Right forelimb (tissue), 1 donor: ENCODE data around the gene CDK5RAP3.

ENCODE experiments used
- DNase-seq: peaks from one replicate; pipeline ENCODE4 v3.0.0-alpha.2; 2018

The CDK5RAP3 gene

DNA sequence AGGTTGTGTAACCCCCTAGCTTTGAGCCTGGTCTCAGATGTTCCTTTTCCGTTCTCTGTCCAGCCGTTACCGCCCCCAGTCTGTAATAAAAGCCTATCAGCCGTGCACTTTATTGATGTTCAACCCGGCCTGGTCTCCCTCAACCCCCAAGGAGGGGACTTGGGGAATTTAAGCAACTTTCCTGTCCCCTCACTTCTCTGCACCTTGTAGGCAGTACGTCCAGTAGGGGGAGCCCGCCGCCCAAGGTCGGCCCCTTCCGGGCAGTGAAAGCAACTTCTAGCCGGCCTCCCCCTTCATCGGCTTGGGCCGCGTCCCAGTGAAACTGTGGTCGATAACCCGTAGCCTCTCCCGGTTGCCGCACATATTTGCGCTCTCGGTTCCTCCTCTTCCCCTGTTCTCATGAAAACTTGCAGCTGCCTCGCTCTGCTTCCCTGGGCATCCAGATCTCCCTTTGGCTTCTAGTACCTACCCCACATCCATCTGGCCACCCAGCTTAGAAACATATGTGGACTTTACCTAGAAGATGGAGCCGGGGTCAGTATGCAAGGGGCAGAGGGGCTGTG lies 21.6 kb upstream of the CDK5RAP3 start:
- DNase-seq = peak; percentile 95

DNA sequence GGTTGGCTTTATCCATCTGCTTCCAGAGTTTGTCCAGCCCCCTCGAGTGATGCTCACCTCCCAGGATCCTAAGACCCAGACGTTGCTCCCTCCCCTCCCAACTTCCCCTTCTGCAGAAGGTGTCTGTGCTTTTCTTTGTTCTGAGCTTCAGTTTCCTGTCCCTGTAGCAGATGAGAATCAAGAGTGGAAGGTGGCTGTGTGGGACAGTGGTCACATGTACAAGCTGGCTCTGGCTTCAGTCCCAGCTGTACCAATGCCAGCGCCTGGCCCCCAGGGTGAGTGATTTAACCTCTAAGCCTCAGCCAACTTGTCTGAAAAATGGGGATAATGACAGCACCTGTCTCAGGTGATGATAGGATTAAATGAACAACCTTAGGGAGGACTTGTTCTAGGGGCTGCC lies 21.0 kb upstream of the CDK5RAP3 start:
- no peak for DNase-seq

DNA sequence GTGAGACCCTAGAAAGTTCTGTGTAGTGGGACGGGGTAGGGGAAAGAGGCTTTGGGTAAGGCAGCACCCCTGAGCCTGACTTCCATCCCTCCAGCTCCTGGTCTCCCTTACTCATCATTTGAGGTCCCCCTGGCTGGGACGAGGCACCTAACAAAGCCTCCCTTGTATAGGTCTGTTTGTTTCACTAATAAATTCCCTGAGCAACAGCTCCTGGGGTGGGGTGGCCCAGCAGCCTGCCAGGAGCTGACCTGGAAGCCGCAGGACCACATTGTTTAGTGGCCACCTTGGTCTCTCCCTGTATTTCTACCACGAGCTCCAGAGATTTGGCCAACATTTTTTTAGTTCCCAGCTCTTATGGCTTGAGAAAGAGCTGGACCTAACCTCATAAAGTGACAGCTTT lies 20.5 kb upstream of the CDK5RAP3 start:
- DNase-seq = no peak

- no peak for DNase-seq
Measured at GRCh38 chr17:47952171-47953021, 18.5 kb upstream of the CDK5RAP3 start.

- no peak for DNase-seq
Measured at GRCh38 chr17:47953909-47954308, 17.0 kb upstream of the CDK5RAP3 start.

- no peak for DNase-seq
Measured at GRCh38 chr17:47955497-47956461, 15.1 kb upstream of the CDK5RAP3 start.

GRCh38 chr17:47956791-47957590 lies 13.9 kb upstream of the CDK5RAP3 start:
- DNase-seq = no peak

DNA sequence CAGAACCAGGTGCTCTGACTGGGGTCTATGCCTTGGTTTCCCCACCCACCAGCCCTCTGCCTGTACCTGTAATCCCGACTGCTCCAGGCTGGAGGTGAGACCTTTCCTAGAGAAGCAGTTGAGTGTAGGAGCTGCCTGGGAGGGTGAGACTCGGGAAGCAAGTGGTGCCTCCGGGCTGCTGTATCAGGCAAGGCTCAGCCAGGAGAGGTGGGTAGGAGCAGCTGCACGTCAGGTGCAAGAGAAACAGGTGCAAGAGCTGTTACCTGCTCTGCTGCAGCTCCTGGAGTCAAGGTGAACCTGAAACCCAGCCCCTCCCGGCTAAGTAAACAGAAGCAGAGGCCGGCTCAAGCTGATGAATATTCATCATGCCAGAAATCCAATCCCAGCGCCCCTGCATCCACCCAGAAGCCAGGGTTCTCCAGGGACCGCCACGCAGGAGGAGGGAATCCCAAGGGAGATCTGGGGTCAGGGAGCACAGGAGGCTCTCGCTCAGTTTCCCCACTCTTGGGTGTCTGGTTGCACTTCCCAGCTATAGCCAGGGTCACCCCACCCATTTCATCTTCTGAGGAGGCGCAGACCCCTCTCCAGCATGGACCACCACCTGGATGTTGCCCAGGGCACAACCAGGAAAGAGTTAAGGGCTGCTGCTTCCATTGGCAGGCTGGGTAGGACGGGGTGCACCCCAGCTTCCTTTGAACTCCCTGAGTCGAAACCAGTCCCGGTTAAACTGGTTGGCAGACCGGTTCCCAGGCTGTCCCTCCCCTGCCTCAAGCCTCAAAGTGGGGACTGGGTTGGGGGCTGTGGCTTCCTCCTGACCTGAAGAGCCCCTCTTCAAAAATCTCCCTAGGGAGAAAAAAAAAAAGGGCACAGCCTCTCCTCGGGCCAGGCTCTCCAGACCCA lies 13.1 kb upstream of the CDK5RAP3 start, which contains the start of gene PRR15L:
Gene PRR15L, minus strand, starts transcription at position 293 of the 900 bp plus-strand sequence. CDS start 4,649 bp downstream, outside the sequence.
- no peak for DNase-seq

- DNase-seq = no peak
Measured at GRCh38 chr17:47959825-47960655, 10.9 kb upstream of the CDK5RAP3 start.

DNA sequence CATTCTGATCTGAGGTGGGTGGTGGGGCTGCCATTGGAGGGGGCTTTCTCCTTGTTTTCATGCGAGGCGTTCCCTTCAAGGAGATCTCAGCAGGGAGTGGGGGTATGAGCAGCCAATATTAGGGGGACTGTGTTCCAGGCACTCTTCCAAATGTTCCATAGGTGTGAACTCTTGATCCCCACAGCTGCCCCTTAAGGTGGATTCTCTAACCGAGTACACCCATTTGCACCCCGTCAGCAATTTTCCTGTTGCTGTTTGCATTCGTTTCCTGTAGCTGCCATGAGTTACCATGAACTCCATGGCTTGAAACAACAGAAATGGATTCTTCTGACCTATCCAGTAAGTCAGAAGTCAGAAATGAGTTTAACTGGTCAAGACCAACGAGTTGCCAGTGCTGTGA lies 9.5 kb upstream of the CDK5RAP3 start:
- DNase-seq = no peak

DNA sequence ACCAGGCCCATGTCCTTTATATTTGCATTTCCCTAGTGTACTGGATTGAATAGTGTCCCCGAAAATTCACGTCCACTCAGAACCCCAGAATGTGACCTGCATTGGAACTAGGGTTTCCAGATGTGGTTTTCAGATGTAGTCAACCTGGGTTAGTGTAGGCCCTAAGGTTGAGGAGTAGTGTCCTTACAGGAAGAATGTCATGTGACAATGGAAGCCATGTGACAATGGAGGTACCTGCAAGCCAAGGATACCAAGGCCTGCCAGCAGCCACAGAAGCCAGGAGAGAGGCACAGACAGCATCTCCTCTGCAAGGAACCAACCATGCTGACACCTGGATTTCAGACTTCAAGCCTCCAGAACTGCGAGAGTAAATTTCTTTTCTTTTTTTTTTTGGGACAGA lies 8.0 kb upstream of the CDK5RAP3 start:
- DNase-seq = no peak

- no peak for DNase-seq
Measured at GRCh38 chr17:47964856-47965255, 6.1 kb upstream of the CDK5RAP3 start.

GRCh38 chr17:47966079-47966519 lies 4.8 kb upstream of the CDK5RAP3 start:
- DNase-seq = no peak

DNA sequence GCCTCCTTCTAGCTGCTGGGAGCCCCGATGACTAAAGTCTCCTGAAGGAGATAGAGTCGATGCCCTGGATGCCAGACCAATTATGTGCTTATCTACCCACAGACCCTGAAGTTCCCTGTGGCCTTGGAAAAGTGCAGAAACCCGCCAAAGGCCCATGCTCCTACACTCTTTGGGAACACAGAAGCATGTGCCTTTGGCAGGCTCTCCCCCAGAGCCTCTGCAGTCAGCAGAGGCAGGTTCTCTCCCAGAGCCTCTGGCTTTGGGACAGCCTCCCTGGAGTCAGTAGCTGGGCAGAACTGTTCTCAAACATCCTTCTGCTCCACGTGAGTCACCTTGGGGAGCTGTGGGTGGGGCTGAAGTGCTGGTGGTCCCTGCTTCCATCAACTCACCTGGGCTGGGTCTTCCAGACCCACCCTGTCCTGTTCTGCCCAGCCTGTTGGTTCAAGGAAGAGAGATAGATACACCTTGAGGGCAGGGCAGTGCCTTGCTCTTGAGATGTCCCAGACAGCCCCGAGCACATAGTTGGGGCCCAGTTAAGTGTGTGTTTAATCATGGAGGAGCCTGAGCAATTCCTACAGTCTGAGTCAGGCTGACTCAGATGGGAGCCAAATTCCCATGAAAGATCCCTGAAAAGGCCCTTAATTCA lies 3.2 kb upstream of the CDK5RAP3 start:
- no peak for DNase-seq

DNA sequence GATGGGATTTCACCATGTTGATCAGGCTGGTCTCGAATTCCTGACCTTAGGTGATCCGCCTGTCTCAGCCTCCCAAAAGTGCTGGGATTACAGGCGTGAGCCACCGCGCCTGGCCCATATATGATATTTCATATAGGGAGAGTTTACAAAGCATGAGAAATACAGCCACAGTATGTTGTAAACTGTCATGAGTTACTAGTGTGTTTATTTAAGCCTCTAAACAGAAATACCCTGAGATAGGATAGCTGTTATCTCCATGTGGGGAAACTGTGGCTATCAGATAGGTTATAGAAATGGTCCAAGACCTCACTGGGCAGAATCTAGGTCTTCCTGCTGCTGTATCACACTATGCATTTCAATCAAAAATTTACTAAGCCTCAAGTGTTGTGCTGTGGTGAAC lies 2.1 kb upstream of the CDK5RAP3 start:
- no peak for DNase-seq

- DNase-seq = no peak
Measured at GRCh38 chr17:47969930-47970724, 786 bp upstream of the CDK5RAP3 start.

DNA sequence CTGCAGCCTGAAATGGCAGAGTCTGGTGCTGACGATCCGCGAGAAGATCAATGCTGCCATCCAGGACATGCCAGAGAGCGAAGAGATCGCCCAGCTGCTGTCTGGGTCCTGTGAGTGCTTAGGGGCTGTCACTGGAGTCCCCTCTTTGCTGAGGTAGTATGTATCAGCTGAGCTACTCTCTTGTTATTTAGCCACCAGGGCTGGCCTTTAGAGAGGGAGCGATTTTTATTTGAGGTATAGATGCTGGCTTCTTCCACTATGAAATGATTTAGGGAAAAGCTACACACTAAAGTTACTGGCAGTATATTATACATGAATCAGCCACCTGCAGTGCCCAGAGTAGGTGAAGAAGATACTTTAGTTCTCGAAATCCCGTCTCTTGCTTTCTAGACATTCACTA lies 2.6 kb downstream of the CDK5RAP3 start:
- no peak for DNase-seq

DNA sequence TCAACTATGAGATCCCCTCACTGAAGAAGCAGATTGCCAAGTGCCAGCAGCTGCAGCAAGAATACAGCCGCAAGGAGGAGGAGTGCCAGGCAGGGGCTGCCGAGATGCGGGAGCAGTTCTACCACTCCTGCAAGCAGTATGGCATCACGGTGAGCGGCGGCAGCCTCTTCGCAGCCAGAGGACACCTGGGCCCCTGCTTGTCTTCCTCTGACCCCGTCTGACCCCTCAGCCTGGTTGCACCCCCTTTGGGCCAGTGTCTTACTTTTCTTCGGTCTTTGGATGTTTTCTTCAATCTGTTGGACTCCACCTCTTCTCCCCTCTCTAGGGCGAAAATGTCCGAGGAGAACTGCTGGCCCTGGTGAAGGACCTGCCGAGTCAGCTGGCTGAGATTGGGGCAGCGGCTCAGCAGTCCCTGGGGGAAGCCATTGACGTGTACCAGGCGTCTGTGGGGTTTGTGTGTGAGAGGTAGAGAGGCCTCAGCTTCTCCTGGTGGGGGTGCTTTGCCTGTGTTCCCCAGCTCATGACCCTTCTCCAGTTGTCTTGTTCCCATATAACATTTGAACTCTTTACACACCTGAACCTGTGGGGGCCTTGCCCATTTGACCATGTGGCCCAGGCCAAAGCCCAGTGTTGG lies 4.4 kb downstream of the CDK5RAP3 start:
- DNase-seq = no peak
